Tongue (tissue), 2 donors: ENCODE data around the gene RIPPLY2. TPM values are rescaled to one million over a fixed set of nuclear protein-coding genes. Genes with fewer than 3 reads are reported as not detected.
"Not testable (repeated sequence)": the region's sequence is repeated elsewhere in the genome, so short reads cannot be mapped to it uniquely, and the experiment has no call there.

Source experiments
- DNase-seq: peaks from one replicate; pipeline ENCODE4 v3.0.0-alpha.2; 2015
- total RNA-seq: library from RNA; depleted of rRNA; stranded (reverse); fragments of >200 nt; gene quantifications from one replicate; pipeline ENCODE4 v1.2.3, GENCODE V29; 2014

The RIPPLY2 gene
- total RNA-seq, result not detected

DNA sequence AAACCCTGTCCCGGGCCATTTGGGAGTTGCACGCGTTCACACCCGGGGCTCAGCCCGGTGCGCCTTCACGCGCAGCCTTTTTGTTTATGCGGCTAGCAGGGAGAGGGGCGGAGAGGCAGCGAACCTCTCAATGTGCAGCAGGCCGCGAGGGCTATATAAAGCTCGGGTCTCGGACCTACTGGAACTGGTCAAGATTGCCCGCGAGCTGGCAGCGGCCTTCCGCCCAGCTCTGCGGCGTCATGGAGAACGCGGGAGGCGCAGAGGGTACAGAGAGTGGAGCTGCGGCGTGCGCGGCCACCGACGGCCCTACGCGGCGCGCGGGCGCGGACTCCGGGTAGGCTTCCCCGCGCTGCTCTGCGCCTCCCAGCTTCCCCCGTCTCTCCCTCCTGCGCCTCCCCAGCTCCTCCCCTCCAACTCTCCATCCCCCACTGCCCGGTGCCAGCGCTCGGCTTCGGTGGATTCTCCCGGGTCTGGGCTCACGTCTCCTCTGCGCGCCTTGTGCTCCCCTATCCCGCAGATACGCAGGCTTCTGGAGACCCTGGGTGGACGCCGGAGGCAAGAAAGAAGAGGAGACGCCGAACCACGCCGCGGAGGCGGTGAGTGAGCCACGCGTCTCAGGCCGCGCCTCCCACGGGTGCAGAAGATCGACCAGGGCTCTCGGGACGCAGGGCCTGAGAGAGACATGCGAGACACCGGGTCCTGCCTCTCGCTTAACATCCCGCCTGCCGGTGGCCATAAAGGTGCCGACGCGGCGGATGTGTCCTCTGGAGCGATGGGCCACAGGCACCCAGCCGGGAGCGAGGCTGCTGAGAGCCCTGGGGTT lies at the start of gene RIPPLY2:
Gene RIPPLY2, plus strand, starts transcription at position 183 of the 823 bp plus-strand sequence. Its CDS starts 57 bp downstream, at position 240.
- peak; percentile 39 for DNase-seq

DNA sequence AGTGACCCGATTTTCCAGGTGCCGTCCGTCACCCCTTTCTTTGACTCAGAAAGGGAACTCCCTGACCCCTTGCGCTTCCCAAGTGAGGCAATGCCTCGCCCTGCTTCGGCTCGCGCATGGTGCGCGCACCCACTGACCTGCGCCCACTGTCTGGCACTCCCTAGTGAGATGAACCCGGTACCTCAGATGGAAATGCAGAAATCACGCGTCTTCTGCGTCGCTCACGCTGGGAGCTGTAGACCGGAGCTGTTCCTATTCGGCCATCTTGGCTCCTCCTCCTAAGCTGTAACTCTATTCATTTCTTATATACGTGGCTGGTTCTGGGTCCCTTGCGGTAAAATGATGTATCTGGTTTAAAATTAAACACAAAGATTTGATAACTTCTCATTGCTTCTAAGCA lies 49.7 kb upstream of the RIPPLY2 start:
- DNase-seq, result not testable (repeated sequence)

DNA sequence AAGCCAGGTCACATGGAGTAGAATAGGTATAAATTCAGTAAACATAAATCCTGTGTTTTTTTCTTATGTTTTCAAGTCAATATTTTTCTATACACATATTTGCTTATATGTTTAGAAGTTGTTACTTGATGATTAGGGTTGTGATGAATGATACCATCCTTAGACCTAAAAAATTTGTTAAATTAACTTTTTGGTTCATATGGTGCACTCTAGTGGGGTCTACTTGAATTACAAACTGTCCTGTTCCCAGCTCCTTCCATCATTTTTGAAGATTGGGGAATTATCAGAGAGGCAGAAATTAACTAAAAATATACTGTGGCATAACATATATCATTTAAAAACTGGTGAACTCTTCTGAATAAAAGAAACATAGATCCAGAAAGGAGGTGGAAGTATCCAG lies 48.3 kb upstream of the RIPPLY2 start:
- no peak for DNase-seq

GRCh38 chr6:83808005-83808404 lies 45.2 kb upstream of the RIPPLY2 start:
- no peak for DNase-seq

DNA sequence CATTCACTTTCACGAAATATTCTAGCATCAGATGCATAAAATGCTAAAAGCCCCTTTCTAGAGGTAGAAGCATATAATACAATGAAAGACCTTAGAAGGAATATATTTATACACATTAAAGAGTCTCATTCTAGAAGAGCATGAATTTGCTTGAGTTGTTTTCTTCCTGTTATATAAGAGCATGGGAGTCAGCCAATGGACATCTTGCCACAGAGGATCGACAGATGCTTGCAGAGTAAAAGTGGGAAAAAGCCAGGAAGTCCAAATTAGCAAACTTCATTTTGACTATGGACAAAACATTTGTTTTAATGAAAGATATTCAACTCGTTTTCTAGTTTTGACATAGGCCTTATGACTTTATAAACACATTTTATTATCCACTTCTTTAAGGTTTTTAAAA lies 44.2 kb upstream of the RIPPLY2 start:
- no peak for DNase-seq

GRCh38 chr6:83812595-83812994 lies 40.6 kb upstream of the RIPPLY2 start:
- no peak for DNase-seq

DNA sequence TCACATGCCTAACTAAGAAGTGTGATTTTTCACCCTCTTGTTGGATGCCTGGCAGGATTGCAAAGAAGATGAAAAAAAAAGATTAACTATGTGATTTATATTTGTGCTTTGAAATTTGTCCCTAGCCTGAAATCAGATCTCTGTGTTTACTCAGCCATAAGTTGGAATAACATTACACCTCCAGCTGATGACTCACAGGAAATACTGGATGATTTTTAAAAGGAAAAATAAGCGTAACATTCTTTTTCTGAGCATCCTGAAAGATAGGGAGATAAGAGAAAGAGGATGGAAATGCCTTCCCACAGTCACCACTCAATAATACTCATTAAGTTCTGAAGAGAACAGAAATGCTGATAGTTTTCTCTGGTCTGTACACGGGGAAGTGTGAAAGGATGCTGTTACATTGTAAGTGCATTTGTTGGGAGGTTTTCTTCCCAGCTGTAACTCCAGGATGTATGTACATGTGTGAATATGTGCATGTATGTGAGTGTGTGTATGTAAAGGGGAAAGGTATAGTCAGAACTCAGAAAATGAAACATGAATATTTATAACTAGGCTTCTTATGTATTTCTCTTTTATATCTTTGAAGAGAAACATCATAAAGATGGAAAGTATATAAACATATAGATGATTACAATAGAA lies 37.4 kb upstream of the RIPPLY2 start:
- DNase-seq, result no peak

DNA sequence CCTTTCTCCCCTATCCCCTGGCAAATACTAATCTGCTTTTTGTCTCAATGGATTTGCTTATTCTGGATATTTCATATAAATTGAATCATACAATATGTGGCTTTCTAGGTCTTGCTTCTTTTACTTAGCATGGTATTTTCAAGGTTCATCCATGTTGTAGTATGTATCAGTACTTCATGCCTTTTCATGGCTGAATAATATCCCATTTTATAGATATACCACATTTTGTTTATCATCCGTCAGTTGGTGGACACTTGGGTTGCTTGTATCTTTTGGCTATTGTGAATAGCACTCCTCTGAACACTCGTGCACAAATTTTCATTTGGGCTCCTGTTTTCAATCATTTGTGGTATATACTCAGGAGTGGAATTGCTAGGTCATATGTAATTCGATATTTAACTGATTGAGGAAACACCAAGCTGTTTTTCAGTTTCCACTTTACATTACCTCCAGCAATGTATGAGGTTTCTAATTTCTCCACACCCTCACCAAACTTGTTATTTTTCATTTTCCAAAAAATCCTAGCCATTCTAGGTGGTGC lies 30.5 kb upstream of the RIPPLY2 start:
- DNase-seq, result no peak

GRCh38 chr6:83824388-83824801 lies 28.8 kb upstream of the RIPPLY2 start:
- no peak for DNase-seq

GRCh38 chr6:83824831-83825230 lies 28.3 kb upstream of the RIPPLY2 start:
- no peak for DNase-seq

DNA sequence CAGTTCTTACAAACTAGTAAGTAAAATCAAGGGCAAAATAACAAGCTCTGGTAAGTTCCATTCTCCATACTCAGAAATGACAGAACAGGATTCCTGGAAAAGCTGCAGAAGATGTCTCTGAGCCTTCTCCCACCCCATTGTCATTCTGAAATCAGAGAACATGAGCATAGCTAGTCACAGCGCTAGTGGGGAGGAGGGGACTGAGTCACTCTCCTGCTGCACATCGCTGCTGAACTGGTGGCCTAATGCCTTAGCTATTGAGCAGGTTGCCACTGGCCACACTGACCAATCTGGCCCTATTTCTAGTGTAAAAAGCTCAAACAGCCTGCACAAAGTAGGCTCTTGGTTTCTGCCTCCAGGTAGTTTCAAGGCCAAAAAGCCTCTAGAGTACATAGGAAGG lies 26.1 kb upstream of the RIPPLY2 start:
- DNase-seq, result no peak

- no peak for DNase-seq
Observed at GRCh38 chr6:83838727-83839126, 14.4 kb upstream of the RIPPLY2 start.

- no peak for DNase-seq
Observed at GRCh38 chr6:83844170-83844569, 9.0 kb upstream of the RIPPLY2 start.

GRCh38 chr6:83846291-83846690 lies 6.9 kb upstream of the RIPPLY2 start:
- no peak for DNase-seq

GRCh38 chr6:83847179-83847578 lies 6.0 kb upstream of the RIPPLY2 start:
- no peak for DNase-seq

GRCh38 chr6:83849127-83849526 lies 4.0 kb upstream of the RIPPLY2 start:
- DNase-seq, result no peak

GRCh38 chr6:83849610-83850009 lies 3.5 kb upstream of the RIPPLY2 start:
- no peak for DNase-seq

GRCh38 chr6:83852528-83853177 lies 507 bp upstream of the RIPPLY2 start:
- DNase-seq, result no peak

GRCh38 chr6:83854001-83854501 lies 891 bp downstream of the RIPPLY2 start:
- peak; percentile 0 for DNase-seq

DNA sequence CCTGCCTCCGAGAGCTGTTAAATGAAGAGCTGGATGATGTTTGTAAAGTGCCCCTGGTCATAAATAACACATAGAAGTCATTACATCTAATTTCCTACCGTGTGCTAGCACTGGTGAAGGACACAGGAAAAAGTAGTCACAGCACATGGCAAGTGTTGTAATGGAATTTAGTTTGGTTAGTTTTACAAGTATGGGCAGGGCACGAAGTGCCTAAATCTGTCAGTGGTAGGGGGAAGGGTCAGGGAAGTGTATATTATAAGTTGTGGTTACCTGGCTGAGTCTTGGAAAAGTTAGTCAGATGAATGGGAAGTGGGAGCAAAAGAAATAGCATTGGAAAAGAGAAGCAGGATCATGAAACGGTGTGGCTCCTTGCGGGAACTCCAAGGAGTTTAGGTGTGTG lies 1.6 kb downstream of the RIPPLY2 start:
- no peak for DNase-seq

GRCh38 chr6:83859410-83860358 lies 6.5 kb downstream of the RIPPLY2 start, which contains the start of gene CYB5R4:
Gene CYB5R4 (plus strand): TSS chr6:83859689. CDS start chr6:83859783, 94 bp downstream.
- peak; percentile 98 for DNase-seq
